Astrocyte (in vitro differentiated cells and primary cell): ENCODE data around the gene NR6A1.

ENCODE experiments used
- EZH2 ChIP-seq: IDR thresholded peaks from 2 replicates; pipeline ENCODE4 v1.6.1; 2012; ENCODE audit warnings: mild to moderate bottlenecking, low read length, inconsistent platforms; ENCODE audit not compliant: insufficient read depth
- TF ChIP-seq, protein P1 (sequence below): IDR thresholded peaks from 2 replicates; pipeline ENCODE4 v1.5.1; 2011; ENCODE audit warnings: low read depth, mild to moderate bottlenecking, inconsistent platforms, low read length, moderate library complexity; ENCODE audit not compliant: insufficient read depth

DNA sequence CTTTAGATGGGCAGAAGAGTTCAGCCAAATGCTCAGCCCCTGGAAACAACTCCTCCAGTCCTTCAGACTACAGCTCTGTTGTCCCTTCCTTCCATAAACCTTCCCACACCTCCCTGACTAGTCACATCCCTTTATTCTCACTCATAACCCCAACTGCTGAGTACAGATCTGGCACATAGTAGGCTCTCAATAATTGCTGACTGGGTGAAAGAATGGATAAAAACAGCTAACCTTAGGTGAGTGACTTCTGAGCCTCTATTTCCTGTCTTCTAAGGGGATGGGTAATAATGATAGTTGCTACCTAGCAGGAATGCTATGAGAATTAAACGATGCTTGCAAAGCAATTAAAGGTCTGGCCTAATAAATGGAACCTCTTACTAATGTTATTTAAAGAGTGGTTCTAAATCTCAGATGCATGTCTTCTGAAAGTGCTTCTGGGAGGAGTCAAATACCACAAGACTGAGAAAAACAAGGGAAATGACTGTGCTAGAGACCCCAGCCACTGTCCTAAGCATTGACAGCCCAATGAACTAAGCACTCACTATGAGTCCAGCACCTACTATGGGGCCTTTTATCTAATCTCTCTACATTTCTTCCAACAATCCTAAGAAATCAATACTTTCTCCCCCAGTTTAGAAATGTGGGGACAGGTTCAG is 2.5 kb upstream of the NR6A1 start:
- TF ChIP-seq, protein P1, sequence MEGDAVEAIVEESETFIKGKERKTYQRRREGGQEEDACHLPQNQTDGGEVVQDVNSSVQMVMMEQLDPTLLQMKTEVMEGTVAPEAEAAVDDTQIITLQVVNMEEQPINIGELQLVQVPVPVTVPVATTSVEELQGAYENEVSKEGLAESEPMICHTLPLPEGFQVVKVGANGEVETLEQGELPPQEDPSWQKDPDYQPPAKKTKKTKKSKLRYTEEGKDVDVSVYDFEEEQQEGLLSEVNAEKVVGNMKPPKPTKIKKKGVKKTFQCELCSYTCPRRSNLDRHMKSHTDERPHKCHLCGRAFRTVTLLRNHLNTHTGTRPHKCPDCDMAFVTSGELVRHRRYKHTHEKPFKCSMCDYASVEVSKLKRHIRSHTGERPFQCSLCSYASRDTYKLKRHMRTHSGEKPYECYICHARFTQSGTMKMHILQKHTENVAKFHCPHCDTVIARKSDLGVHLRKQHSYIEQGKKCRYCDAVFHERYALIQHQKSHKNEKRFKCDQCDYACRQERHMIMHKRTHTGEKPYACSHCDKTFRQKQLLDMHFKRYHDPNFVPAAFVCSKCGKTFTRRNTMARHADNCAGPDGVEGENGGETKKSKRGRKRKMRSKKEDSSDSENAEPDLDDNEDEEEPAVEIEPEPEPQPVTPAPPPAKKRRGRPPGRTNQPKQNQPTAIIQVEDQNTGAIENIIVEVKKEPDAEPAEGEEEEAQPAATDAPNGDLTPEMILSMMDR, result no peak
- no peak for TF ChIP-seq EZH2
